NCI-H226 (cell line): ENCODE measurements around the gene PTPN11.
A peak's percentile ranks its signal among the peaks of the same experiment; 100 is the strongest.
"Not testable (repeated sequence)": the region's sequence is repeated elsewhere in the genome, so short reads cannot be mapped to it uniquely, and the experiment has no call there.

Source experiments
- DNase-seq: peaks from one replicate; pipeline ENCODE4 v3.0.0-alpha.2; 2015

PTPN11 gene

DNA sequence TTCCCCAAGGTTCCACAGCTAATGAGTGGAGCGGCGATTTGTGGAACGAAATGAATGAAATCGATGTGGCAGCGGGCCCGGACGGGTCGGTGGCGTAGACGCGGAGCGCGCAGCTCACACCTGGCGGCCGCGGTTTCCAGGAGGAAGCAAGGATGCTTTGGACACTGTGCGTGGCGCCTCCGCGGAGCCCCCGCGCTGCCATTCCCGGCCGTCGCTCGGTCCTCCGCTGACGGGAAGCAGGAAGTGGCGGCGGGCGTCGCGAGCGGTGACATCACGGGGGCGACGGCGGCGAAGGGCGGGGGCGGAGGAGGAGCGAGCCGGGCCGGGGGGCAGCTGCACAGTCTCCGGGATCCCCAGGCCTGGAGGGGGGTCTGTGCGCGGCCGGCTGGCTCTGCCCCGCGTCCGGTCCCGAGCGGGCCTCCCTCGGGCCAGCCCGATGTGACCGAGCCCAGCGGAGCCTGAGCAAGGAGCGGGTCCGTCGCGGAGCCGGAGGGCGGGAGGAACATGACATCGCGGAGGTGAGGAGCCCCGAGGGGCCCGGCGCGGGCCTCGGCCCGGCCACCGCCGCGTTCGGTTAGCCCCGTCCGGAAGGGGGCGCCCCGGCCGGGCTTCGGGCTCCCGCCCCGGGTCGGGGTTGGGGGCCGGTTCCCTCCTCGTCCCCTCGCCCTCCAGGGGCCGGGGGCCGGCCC is at the start of gene PTPN11:
PTPN11 (plus strand) TSS at position 340 of the 689 bp plus-strand sequence; CDS start at position 505, 165 bp downstream.
- peak; percentile 73 for DNase-seq

DNA sequence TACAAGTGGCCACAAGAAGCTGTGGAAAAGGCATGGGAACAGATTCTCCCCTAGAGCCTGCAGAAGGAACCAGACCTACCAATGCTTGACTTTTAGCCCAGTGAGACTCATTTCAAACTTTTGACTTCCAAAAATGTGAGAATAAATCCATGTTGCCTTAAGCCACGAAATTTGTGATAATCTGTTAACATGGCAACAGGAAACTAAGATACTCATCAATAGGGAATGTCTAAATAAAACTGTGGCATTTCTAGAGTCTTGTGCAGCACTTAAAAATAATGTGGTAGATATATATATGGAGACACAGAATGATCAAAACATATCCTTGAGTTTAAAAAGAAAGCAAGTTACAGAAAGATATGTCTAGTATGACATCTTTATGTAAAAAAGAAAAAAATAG is 48.5 kb upstream of the PTPN11 start:
- DNase-seq: no peak

DNA sequence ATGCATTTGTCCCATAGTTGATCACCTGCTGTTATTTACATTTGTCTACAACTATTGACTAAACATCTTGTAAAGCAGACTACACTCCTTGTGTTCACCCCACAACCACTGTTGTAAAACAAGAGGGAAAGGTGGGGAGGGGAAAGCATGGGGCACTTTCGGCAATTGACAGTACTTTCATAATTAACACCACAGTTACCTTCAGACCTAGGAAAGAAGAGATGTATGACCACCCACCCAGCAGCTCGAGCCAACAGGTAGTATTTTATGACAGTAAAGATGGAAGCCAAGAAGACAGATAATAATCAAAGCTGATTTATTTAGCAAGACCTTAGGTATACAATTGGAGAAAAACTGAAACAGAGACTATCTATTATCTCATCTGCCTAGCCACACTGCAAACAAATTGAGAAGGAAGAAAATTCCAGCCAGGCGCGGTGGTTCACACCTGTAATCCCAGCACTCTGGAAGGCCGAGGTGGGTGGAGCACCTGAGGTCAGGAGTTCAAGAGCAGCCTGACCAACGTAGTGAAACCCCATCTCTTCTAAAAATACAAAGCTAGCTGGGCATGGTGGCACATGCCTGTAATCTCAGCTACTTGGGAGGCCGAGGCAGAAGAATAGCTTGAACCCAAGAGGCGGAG is 47.8 kb upstream of the PTPN11 start:
- no peak for DNase-seq

DNA sequence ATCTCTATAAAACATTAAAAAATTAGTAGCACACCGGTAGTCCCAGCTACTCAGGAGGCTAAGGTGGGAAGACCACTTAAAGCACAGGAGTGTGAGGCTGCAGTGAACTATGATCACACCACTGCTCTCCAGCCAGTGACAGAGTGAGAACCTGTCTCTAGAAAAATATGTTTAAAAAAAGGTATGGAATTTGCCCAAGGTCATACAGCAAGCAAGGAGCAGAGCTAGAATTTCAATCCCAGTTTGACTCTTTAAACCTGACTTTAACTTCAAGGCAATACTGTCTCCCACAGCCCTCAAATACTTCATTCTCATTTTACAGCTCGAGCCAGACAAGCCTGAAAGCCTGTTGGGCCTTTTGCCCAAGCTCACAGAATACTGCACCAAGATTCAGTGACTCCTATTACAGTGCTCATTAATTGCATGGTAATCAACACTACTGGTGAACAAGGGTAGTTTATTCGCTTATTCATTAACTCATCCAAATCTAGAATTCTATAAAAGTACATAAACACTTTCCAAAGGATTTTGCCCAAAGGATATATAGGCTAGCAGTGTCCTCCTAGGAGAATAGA is 44.5 kb upstream of the PTPN11 start:
- no peak for DNase-seq

DNA sequence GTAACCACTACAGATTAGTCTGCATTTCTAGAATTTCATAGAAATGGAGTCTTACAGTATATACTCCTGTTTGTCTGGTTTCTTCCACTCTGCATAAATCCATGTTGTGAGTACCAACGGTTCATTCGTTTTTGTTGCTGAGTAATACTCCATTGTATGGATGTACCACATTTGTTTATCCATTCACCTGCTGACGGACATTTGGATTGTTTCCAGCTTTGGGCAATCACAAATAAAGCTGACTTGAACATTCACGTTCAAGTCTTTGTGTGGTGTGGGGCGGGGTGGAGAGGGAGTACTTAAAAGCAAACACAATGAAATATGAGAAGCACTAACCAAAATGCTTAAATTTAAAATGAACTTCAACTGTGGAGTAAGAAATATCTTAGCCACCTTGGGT is 43.6 kb upstream of the PTPN11 start:
- DNase-seq: no peak

DNA sequence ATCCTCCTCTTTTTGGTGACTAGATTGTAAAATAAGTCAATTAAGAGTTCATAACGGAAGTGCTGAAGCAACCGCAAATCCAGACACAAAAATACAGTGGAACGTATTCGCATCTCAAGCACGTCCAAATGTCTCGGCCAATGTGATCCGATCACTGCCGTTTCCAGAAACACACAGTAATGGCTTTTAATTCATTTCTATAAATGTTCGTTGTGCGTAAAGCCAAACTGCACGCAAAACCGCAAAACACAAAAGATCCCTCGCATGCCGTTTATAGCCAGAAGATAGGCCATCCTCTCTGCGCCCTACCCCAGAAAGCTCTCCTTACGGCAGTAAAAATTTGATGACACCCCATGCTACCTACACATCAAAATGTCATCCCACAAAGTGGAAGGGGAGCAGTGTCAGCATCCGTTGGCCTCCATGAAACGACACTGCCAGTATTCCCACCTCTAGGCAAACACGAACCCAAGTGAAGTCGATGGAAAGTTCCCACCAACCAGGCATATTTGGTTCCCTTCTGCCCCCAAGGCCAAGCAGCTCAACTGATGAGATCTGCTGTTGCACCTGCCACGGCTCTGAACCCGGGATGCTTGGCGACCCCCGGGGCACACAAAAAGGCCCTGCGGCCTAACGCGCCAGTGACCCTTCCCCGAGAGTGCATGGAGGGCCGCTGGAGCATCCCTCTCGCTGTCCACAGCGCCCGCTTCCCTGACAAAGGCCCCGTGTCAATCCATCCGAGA is 37.9 kb upstream of the PTPN11 start:
- DNase-seq: no peak

DNA sequence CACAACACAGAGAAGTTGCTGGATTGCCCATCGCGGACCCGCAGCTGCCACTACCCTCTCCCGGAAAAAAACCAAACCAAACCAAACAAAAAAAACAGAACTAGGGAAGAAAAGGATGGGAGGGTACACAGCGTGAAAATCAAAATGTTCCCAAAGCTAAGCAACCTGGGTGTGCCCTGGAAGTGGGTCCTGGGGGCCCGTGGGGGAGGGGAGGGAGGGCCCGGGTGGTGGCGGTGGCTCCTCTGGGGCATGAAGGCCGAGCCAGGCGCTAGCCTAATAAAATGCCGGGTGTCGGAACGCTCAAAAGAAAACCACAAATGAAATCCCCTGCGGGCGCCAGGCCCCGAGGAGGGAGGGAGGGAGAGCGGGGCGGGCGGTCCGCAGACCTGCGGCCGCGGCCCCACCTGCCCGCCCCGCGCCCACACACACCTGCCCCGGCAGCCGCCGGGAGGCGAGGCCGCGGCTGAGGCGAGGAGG is 37.3 kb upstream of the PTPN11 start:
- DNase-seq: no peak

DNA sequence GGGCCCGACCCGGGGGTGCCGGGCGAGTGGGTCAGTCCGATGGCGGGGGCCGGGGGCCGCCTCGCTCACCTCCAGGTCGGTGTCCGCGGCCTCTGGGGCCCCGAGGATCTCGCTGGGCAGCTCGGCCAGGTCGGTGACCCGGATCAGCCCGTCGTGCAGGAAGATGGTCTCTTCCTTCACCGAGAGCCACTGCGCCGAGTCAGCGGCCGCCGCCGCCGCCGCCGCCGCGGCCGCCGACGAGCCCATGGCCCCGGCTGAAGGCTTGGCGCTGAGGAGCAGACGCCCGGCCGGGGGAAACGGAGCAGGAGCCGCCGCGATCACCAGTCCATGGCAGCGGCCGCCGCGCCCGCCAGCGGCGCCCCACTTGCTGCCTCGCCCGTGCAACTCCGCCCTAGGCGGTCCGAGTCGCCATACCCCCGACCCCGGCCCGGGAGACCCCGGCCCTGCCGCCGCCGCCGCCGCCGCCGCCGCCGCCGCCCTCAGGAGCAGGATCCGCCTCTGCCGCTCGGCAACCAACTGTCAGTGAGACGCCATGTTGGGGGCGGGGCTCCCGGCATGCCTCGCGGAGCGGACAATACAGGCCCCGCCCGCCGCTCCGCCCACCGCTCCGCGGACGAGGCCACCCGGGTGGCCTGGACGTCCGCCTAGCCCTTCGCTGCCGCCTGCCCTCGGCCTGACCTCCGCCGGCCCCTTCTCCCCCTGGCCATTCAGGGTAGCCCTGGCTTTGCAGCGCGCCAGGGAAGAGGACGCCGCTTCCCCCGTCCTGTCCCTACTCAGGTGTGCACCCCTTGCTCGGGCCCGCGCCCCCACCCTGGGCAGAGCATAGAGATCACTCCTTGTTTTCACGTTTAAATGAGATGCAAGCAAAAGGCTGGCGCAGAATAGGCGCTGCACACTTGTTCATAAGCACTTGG is 36.6 kb upstream of the PTPN11 start, which contains the start of gene HECTD4:
HECTD4 (minus strand) TSS at position 549 of the 914 bp plus-strand sequence; CDS start at position 246, 303 bp downstream.
- peak; percentile 74 for DNase-seq

DNA sequence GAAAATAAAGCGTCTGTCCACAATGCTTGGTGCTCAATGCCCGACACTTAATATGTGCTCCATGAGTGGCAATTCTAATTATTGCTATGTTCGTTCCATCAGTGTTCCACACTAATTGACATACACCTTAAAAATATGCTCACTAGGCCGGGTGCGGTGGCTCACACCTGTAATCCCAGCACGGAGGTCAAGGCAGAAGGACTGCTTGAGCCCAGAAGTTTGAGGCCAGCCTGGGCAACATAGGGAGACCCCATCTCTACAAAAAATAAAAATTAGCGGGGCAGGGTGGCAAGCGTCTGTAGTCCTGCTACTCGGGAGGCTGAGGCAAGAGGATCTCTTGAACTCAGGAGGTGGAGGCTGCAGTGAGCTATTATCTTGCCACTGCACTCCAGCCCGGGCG is 35.9 kb upstream of the PTPN11 start:
- no peak for DNase-seq

DNA sequence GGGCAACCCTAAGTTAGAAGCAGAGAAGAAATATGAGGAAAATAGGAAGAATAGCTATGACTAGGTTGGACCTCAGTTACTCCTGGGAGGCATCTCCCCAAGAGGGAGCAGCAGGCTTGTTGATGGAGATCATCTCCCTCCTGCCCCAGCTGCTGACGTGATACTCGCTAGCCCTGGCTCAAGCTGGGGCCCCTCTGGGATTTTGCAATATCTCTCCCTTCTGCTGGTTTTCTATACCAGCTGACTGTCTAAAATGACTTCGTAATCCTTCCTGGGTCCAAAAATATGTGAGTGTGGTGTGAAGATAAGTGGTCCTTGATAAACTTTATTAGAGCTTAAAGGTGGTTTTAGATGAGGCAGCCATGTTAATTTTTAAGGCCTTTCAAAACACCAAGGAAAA is 32.0 kb upstream of the PTPN11 start:
- peak; percentile 12 for DNase-seq

DNA sequence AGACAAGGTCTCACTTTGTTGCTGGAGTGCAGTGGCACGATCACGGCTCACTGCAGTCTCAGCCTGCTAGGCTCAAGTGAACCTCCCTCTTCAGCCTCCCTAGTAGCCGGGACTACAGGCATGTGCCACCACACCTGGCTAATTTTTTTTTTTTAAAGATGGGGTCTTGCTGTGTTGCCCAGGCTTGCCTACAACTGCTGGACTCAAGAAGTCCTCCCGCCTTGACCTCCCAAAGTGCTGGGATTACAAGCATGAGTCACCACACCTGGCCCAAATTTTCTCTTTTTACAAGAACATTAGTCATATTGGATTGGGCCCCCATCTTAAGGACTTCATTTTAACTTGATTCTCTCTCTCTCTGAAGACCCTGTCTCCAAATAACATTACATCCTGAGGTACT is 29.5 kb upstream of the PTPN11 start:
- DNase-seq: no peak

DNA sequence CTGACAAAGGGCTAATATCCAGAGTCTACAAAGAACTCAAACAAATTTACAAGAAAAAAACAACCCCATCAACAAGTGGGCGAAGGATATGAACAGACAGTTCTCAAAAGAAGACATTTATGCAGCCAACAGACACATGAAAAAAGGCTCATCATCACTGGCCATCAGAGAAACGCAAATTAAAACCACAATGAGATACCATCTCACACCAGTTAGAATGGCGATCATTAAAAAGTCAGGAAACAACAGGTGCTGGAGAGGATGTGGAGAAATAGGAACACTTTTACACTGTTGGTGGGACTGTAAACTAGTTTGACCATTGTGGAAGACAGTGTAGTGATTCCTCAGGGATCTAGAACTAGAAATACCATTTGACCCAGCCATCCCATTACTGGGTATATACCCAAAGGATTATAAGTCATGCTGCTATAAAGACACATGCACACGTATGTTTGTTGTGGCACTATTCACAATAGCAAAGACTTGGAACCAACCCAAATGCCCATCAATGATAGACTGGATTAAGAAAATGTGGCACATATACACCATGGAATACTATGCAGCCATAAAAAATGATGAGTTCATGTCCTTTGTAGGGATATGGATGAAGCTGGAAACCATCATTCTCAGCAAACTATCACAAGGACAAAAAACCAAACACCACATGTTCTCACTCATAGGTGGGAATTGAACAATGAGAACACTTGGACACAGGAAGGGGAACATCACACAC is 28.7 kb upstream of the PTPN11 start:
- not testable (repeated sequence) for DNase-seq

DNA sequence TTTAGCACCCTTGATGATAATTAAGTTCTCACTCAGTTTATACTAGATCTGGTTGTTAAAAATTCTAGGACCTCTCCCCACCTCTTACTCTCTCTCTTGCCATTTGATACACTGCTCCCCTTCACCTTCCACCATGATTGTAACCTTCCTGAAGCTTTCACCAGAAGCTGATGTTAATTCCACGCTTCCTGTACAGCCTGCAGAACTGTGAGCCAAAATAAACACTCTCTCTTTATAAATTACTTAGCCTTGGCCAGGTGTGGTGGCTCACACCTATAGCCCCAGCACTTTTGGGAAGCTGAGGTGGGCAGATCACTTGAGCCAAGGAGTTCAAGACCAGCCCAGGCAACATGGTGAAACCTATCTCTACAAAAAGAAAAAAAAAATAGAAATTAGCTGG is 25.4 kb upstream of the PTPN11 start:
- DNase-seq: no peak

DNA sequence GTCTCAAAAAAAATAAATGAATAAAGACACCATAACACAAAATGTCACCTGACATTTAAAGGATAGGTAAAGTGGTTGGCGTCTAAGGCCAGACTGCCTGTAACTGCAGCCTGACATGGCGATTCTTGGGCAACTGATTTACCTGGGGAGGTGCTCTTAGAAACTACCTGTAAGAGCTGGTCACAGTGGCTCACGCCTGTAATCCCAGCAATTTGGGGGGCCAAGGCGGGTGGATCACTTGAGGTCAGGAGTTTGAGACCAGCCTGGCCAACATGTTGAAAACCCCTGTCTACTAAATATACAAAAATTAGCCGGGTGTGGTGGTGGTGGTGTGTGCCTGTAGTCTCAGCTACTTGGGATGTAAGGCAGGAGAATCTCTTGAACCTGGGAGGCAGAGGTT is 17.7 kb upstream of the PTPN11 start:
- no peak for DNase-seq

DNA sequence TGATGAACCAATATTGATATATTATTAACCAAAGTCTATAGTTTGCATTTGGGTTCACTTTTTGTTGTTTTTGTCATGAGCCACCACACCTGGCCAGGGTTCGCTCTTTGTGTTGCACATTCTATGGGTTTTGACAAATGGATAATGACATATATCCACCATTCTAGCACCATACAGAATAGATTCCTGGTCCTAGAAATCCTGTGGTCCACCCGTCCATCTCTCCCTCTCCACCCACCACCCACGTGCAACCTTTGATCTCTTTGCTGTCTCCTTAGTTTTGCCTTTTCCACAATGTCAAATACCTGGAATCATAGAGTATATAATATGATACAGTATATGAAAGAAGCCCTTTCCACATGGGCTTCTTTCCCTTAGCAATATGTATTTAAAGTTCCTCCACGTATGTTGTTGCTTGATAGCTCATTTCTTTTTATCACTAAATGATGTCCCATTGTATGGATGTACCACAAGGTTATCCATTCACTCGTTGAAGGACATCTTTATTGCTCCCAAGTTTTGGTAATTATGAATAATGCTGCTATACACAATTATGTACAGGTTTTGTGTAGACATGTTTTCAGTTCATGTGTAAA is 16.7 kb upstream of the PTPN11 start:
- no peak for DNase-seq

DNA sequence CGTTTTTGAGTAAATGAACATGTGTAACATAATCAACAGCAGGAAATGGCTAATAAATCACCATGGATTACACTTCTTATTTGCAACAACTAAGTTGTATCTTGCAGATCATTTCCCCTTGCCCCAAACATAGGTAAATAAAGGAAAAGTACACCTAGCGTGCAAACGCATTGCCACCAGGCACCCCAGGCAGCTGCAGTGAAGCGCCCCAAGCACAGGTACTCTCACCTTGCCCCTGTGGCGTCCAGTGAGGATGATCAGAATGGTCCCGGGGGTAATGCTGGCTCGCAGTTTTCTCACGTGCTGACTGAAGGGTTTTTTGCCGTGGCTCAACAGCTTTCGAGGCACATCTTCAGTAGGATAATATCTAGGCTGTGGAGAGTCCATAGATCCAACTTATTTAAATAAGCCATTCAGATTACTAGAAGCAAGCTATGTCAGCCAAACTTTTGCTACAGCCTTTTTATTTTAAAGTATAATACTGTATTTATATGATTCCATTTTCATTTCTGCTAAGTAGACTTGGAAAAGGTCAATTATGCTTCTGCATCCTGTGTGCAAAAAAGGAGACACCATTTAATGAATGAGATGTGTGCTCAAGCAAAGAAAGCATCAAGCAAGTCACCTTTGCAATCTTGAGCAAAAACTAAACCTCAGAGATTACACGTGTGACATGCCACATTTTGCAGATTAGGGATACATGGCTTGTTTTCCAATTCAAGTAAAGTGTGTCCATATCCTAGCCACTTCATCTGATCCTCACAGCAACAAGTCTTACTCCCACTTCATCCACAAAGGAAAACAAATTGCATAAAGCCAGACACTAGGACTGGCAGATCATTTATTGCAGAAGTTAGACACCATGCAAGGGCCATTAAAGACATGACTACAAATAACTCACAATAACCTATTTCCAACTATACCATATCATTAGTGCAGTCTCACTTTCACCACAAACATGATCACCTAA is 11.9 kb upstream of the PTPN11 start:
- no peak for DNase-seq

DNA sequence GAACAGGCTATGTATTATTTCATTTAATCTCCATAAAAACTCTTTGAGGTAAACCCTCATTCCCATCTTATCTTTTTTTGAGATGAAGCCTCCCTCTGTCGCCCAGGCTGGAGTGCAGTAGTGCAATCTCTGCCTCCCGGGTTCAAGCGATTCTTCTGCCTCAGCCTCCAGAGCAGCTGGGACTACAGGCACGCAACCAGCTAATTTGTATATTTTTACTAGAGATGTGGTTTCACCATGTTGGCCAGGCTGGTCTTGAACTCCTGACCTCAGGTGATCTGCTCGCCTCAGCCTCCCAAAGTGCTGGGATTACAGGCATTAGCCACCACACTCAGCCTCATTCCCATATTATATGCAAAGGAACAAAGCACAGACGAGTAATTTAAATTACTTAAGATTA is 11.1 kb upstream of the PTPN11 start:
- not testable (repeated sequence) for DNase-seq

DNA sequence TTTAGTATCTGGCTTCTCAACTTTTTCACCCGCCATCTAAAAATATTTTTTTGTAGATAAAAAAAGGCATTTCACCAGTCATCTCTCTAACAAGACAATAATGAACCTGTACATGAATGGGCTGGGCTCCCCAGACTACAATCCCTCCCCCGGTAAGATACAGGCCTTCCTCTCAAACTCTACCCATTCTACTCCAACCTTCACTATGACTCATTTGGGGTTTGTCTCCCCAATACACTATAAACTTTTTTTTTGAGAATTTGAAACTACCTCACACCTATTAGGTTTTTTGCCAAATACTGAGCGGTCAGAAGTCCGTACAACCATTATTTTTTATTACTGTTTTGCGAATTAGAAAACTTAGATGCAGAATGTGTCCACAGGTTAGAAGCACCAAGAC is 10.1 kb upstream of the PTPN11 start:
- DNase-seq: no peak

DNA sequence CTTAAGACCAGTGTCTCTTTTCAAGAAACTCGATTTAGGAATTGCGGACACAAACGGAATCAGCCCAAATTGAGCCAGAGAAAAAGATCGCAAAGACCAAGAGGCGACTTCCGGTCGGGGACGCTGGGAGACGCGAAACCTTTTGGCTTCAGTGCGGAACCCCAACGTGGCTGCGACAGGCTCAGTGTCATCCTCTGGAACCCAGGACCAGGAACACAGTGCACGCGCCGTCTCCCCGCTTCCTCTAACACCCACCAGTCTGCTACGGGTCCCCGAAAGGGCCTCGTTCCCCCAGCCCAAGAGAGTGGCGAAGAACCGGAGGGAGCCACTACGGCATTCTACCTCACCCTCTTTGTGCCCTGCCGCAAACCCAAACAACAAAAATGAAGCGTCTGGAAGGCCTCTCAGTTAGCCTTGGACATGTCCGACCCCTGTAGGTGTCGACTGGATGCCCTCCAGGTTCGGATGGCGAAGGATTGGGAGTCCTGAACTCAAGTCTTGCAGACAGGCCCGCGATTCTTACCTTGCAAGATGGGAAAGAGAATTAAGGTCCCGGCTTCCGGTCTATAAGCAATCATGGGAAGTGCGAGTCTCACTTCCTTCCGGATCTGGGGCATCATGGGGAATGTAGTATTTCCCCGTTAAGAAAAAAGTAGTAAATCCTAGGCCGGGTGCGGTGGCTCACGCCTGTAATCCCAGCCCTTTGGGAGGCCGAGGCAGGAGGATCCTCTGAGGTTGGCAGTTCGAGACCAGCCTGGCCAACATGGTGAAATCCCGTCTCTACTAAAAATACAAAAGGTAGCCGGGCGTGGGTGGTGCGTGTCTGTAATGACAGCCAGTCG is 9.5 kb upstream of the PTPN11 start, which contains the start of gene RPL6:
RPL6 (minus strand) TSS at position 542 of the 842 bp plus-strand sequence. CDS start 949 bp downstream, outside the sequence.
- peak; percentile 89 for DNase-seq
